Myocyte (in vitro differentiated cells): ENCODE results near the gene CAMK2D. TPM values are rescaled to one million over a fixed set of nuclear protein-coding genes. Genes with fewer than 3 reads are reported as not detected.
"Not testable (repeated sequence)": the region's sequence is repeated elsewhere in the genome, so short reads cannot be mapped to it uniquely, and the experiment has no call there.

Experiments
- DNase-seq: peaks from one replicate; pipeline ENCODE4 v3.0.0-alpha.2; 2012; ENCODE audit warnings: low read depth
- total RNA-seq: library from RNA; depleted of rRNA; stranded (reverse); fragments of >200 nt; gene quantifications from 2 replicates; pipeline ENCODE4 v1.2.3, GENCODE V29; 2014

Gene CAMK2D
- total RNA-seq, 1 donor from 2014 or later, result 306 TPM

DNA sequence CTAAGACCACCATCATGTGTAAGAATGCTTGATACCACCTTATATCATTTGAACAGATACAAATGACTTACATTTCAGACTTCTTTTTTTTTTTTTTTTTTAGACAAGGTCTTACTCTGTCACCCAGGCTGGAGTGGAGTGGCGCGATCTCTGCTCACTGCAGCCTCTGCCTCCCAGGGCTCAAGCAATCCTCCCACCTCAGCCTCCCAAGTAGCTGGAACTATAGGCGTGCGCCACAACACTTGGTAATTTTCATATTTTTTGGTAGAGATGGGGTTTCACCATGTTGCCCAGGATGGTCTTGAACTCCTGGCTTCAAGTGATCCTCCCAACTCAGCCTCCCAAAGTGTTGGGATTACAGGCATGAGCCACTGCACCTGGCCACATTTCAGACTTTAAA lies 76.4 kb downstream of the CAMK2D start:
- DNase-seq, result not testable (repeated sequence)

DNA sequence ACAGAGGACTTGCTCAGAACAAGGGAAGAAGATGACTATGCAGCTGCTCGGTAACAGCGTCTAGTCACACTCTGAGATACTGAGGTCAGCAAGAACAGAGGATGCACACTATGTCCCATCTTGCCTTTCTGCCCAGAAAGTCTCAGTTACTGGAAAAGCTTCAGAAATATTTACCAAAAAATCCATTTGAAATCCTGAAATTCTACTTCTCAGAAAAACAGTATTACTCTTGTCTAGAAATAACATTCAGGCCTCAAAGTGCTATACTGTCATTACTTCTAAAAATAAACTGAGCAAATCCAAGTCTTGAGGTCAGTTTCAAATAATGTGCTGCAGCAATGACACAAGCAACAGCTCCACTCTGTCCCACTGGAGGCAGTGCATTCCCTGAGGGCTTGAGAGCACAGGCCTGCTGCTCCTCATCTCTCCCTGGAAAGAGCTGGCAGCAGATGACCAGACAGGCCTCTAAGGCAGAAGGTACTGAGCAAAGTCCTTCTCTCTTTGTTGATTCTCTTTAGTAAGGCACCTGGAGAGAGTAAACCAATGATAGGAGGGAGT lies 76.9 kb downstream of the CAMK2D start:
- peak; percentile 90 for DNase-seq

DNA sequence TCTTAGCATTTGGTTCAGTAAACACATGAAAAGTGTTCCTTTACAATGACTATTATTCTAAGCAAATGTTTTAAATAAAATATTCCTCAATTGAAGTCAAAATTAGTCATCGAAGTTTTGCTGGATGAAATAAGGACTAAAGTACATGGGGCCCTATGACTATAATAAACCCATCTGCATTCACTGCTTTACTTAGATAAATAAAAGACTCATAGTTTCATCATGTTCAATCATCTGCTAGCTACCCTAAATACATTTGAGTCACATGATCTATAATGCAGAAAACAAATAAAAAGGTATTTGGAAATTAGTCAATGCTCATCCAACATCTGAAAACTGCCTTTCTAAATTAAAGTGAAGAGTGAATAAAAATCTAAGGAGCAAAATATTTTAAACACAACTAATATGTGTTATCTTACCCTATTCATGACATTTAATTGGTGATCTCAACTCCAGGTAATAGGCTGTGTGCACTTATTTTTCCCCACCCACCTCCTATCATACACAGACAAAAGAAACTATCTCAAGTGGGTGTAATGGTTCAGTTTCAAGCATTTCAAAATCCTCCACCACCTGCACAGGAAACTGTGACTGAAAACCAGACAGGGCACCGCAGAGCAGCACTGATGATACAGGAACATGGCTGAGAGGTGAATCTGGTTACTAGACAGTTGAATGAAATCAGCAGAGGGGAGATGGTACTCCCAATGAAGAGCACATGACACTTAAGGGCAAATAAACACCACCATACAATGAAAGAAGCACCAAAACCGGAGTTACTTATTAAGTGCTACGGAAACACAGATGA lies 78.6 kb downstream of the CAMK2D start:
- no peak for DNase-seq

DNA sequence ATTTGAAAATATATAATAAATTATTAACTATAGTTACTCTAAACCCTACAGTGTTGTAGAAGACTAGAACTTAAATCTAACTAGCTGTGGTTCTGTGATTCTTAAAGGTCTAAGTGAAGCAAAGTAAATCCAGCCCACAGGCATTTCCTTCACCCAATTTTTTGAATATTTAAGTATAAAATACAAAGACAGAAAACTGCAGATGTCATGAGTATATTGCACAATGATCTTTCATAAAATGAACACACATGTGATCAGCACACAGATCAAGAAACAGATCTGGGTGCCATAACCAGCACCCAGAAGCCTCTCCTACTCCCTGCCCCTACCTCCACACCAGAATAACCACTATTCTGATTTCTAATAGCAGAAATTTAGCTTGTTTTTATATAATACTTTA lies 82.9 kb downstream of the CAMK2D start:
- no peak for DNase-seq

DNA sequence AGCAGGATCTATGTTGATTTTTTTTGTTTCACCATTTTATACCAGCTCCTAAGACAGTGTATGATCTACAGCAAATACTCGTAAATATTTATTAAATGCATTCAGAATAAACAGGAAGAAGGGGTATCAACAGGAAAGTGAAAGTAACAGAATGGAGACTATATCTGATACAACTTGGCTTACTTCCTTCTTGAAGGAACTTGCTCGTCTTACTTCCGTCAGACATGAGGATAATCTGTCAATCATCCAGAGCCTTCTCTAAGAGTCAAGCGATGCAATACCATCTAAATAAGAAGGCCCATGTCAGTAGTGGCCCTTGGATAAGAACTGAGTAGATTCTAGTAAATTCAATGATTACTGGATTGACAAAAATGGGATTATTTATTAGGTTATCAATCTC lies 84.2 kb downstream of the CAMK2D start:
- DNase-seq, result no peak

DNA sequence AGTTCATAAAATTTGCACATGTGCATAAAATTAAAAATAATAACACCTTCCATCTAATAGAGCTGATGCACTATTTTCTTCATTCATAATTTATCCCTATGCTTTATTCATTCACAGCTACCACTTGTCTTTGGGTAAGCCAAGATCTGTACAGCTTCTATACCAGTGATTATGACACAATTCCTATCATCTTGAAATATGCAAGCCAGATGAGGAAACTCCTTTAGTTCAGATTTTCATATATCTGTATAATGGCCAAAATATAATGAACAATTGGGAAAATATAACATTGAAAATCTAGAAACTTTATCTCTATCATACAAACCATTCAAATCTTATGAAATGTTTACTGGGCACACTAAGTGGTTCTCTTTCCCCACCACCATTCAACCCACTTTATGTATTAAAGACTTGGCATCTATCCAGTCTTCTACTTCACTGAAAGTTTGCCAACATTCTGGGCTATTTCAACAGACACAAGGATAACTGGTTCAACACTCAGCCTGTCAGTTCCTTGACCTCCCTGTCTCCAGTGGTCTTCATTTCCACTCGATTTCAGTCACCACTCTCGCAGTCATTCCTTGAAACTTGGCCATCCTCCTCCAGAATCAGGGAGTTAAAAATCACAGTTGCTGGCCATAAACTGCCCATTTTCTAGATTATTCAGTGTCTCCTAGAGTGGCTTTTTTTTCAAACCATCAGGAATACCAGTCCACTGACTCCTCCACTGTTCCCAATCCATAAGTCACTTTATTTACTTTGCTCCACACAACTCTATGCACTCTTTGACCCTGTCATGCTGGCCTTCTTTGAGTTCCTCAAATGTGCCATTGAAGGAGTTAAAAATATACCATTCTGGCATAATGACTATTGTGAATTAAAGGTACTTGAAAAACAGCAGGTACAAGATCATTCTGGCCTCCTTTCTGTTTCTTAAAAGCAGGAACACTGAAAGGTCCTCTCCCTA lies 85.5 kb downstream of the CAMK2D start:
- no peak for DNase-seq

DNA sequence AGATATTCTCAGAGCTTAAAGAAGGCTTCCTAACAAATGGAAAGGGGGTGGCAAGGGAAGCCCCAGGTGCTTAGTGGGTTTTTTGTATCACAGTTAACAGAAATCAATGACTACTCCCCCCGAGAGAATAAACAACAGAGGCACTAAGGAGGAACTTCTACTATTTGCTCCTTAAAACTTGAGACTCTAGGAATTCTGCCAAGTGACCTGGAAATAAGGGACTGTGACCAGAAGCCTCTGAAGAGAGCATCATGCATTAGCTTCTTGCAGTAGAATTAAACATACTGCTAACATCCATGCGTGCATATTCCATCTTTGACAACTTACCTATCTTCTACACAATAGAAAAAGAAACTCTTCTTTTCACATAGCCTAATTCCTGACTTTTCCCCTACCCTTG lies 86.8 kb downstream of the CAMK2D start:
- DNase-seq, result no peak

DNA sequence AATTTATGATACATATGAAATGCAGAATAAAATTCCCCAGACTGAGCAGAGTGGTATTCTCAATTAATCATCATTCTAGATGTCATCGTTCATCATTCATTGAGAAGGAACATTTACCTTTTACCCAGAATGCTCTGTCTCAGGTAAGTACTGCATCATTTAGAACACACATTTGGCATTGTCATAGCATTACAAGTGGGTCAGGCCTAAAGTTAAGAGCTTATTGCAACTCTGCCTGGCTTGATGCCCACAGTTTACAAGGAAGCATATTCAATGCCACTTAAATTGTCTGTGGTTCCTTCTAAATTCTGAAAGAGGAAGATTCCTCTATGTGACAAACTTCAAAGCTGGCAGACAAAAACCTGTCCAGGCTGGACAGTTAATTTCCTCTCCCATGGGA lies 87.3 kb downstream of the CAMK2D start:
- DNase-seq, result peak; percentile 36

DNA sequence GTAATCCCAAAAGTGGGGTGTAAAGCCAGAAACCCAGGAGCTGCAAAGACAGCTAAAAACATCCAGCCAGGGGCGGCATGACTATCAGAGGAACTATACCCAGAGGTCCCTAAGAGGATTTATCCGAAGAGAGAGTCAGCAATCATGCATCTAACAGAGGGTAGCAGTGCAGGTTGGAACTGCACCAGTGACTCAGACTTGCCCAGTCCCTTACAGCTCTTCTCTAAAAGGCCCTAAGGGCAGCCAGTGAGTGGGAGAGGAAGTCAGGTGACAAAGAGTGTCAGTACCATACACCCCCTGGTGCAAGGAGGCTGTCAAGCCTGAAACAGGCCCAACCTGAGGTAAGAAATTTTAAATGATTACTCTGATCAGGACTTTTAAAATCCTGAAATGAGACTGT lies 88.1 kb downstream of the CAMK2D start:
- peak; percentile 18 for DNase-seq

DNA sequence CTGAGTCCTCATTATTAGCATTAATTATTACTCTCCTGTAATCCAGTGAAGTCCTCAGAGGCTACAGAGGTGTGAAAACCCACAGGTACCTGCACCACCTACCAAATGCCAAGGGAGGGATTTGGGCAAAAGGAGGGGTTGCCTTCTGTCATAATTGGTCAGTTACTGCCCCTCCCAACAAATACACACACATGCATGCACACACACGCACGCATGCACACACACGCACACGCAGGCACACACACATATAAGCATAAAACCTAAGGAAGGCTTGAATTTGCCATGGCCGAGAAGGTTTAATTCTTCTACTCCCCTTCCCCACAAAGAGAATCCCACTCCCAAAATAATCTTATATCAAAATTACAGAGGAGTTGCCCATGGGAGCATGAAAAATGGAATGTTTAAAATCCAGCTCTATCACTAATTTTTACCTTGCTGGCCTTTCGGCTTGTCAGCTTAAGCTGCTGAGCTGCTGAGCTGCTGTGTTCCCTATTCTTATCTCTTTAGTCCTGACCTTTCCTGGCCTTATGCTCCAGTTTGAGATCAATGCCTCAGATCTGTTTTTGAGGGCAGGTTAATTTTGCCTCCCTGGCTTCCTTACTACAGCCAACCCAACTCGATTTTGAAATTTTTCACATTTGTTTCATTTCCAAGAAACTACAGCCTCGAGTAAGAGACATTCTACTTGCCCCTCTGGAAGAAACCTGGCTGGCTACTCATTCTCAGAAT lies 95.0 kb downstream of the CAMK2D start:
- DNase-seq, result no peak

DNA sequence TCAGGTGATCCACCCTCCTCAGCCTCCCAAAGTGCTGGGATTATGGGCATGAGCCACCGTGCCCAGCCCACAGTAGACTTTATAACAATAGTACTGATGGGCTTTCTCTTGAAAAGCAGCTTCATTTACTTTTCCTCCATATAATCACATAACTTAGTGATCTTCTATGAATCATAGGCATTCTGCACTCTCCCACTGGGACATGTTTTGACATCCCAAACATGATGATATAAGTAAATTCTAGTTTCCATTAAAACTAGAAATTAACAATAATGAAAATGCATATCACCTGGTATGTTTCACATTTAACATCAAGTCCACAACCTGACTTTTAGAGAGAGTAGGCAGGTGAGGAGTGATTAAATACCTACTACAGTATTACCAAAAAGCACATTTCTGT lies 96.5 kb downstream of the CAMK2D start:
- DNase-seq, result no peak

DNA sequence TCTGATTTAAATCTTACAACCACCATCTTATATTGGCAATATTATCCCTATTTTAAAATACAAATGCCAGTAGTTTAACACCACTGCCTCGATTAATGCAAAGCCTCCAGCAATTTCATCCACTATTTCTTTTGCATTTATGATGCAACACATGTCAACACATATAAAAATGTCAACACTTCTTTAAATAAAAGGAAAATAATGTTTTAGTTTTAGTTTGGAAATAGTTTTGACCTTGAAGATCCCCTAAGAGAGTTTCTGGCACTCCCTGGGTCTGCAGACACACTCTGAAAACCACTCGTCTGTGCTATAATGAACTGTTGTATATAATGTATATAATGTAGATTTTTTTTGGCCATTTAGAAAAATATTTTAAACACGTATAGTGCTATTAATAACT lies 99.0 kb downstream of the CAMK2D start:
- no peak for DNase-seq

DNA sequence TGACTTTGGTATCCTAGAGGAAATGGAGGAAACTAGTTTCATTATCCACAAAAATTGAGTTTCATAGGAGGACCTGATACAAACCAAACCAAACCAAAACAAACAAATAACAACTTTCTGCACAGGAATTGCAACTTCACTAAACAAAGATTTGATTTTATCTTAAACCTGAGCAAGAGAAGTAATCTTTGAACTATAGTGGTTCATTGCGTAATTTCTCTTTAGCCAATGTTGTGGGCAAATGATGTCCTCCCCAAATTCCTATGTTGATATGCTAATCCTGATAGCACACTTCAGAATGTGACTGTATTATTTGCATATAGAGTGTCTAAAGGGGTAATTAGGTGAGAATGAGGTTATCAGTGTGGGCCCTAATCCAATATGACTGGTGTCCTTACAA lies 102.4 kb downstream of the CAMK2D start:
- no peak for DNase-seq

DNA sequence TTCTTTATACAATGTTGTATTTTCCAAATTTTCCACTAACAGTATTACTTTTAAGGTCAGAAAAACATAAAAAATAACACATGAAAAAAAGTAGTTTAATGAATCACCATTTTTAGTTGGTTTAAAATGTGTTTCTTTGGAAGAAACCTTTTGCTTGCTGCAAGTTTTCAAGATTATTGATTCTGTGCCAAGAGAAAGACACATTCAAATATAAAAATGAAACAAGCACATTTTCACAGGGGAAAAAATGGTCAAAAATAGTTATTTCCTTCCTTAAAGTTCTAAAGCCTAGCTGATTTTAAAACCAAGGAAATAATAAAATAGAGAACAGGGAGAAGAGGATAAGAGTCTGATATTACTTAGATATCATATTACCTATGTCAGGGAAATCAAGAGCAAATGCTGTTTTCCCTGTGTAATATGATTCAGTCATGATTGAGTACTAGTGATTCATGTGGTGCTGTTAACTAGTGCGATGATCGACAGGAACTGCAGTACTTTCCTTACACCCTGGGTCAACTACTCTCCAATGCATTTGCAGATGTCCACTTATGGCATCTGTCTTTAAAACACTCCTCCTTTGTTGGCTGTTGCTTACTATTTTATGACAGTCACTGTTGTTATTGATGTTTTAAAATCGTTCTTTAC lies 103.8 kb downstream of the CAMK2D start:
- peak; percentile 63 for DNase-seq

DNA sequence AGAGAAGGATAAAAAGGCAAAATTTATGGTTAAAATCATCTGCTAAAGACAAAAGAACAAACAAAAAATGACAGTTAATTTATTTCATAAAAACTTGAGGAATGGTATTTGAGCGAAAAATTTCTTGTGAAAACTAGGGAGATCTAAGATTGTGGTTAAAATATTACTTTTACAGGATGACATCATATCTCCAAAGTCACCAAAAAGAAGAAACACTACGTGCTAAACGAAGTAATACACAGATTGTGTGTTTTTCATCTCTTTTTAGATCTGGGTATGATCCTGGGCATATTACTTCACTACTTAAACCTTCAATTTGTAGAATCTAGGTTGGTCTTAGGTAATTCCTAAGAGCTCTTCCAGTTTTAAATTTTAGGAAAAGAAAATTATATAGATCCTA lies 107.7 kb downstream of the CAMK2D start:
- DNase-seq, result no peak

DNA sequence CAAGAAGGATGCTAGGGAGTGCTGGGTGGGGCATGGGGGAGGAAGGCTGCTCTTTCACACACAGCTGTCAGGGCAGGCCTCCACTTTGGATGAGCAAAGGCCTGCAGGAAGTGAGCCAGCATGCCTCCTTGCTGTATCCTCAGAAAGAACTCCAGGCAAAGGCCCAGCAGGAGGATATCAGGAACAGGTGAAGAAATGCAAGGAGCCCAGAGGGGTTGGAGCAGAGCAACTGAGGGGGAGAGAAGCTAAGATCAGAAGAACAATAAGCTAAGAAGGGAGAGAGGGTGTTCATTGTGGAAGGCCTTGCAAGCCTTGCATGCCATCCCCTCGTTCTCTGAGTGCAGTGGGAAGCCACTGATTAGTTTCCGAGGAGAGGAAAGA lies 115.1 kb downstream of the CAMK2D start:
- peak; percentile 75 for DNase-seq

DNA sequence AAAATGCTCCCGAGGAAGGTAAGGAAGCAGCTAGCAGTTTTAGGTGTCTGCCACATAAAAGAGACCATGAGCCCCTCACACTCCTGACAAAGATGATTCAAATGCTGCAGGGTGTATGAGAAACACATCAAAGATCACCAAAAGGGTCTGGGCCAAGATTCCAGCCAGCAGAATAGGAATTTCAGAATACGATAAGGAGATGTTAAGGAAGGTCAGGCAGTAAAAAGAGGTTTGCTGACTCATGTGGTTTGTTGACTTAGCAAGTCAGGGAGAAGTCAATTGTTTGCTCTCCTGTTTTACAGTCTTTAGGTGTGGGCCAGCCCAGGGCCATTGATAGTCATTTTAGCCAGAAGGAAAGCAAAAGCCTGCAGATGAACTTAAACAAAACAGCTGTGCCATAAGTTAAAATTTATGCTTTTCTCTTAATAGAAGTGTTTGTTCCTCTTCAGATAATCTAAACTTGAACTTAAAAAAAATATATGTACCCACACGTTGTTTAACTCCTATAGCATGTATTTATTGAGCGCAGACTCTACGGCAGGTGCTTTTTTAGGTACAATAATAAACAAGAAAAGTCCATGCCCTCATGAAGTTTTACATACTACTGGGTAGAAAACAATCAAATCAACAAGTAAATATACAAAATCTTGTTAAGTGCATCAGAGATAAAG lies 115.6 kb downstream of the CAMK2D start:
- DNase-seq, result peak; percentile 30

DNA sequence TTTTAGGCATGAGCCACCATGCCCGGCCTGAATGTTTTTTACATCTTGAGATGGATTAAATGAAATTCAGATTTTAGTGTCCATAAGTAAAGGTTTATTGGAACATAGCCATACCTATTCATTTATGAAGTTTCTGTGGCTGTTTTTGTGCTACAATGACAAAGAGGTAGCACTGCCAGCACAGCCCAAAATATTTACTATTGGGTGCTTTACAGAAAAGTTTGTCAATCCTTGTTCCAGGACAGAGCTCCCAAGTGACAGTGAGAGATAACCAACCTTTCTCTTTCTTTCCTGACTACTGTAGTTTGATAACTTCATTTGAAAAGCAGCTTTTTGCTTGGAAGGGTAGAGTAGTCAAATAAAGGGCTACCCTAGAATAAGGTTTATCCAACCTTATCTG lies 116.2 kb downstream of the CAMK2D start:
- DNase-seq, result no peak

DNA sequence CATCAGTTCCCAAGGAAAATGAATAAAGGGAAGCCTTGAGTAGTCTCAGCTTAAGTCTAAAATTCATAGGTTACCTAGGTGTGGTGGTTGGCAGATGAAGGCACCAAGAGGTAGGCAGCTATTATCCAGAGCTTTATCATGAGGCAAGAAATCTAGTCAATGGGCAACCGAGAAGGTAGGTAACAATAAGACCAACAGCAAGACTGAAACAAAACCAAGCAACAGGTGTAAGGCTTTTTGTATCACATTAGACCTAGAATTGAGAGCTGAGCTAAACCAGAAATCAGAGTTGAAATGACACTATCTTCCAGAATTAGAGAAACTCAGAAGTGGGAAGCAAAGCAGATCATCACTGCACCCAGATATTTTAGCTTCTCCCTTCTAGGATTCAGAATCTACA lies 117.1 kb downstream of the CAMK2D start:
- no peak for DNase-seq

DNA sequence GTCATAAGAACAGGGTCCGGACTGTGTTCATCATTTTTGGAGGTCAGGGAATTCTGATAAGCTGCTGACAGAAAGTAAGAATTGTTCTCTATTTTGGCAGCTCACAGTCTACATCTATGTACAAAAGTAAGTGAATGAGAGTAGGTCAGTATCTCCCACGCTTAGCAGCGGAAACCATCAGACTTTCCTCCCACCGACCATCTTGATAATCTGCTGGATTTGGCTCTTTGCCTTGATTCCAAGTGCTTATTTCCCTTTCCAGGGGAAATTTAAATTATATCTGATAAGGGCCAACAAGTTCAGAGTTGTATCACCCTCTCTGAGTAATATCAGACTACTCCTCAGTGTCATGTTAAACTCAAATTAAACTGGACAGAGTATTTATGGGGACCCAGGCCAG lies 118.0 kb downstream of the CAMK2D start:
- DNase-seq, result no peak
